Raji (cell line): ENCODE results near the gene RERE.

Experiments
- POLR2A ChIP-seq: IDR thresholded peaks from 2 replicates; pipeline ENCODE4 v1.6.1; 2011; ENCODE audit warnings: low read depth, low read length, control low read depth; ENCODE audit not compliant: insufficient read depth

The RERE gene

GRCh38 chr1:8378178-8378577 is 439.3 kb downstream of the RERE start:
- TF ChIP-seq POLR2A = no peak

GRCh38 chr1:8377271-8377981 is 440.0 kb downstream of the RERE start:
- no peak for TF ChIP-seq POLR2A

- TF ChIP-seq POLR2A = no peak
These were observed 441.0 kb downstream of the RERE start for GRCh38 chr1:8376358-8376840.

GRCh38 chr1:8374812-8375211 is 442.6 kb downstream of the RERE start:
- no peak for TF ChIP-seq POLR2A

- TF ChIP-seq POLR2A = no peak
These were observed 443.1 kb downstream of the RERE start for GRCh38 chr1:8374356-8374755.

- no peak for TF ChIP-seq POLR2A
These were observed 443.7 kb downstream of the RERE start for GRCh38 chr1:8373581-8374241.

- no peak for TF ChIP-seq POLR2A
These were observed 444.3 kb downstream of the RERE start for GRCh38 chr1:8373125-8373524.

- TF ChIP-seq POLR2A = no peak
These were observed 446.0 kb downstream of the RERE start for GRCh38 chr1:8371372-8371991.

- TF ChIP-seq POLR2A = no peak
These were observed 446.5 kb downstream of the RERE start for GRCh38 chr1:8370905-8371315.

- TF ChIP-seq POLR2A = no peak
These were observed 447.2 kb downstream of the RERE start for GRCh38 chr1:8370046-8370881.

GRCh38 chr1:8368956-8369639 is 448.3 kb downstream of the RERE start:
- no peak for TF ChIP-seq POLR2A

- TF ChIP-seq POLR2A = no peak
These were observed 449.8 kb downstream of the RERE start for GRCh38 chr1:8367571-8368194.

GRCh38 chr1:8365661-8366362 is 451.6 kb downstream of the RERE start:
- TF ChIP-seq POLR2A = no peak

- no peak for TF ChIP-seq POLR2A
These were observed 452.7 kb downstream of the RERE start for GRCh38 chr1:8364528-8365442.
